GM23338 (cell line): ENCODE measurements around the gene EHD4. TPM values are rescaled to one million over a fixed set of nuclear protein-coding genes. Genes with fewer than 3 reads are reported as not detected.

Experiments used
- ATAC-seq: fragments of 200-7000 bp; cut with Tn5 transposase; 3 replicates; pipeline ENCODE4 v1.9.1; 2020
- DNase-seq: peaks from one replicate; pipeline ENCODE4 v3.0.0-alpha.2; 2015; ENCODE audit warnings: low spot score
- H2AFZ ChIP-seq: fragments of 200-600 bp; sonication (generic); 2 replicates; pipeline ENCODE4 v1.8.0; 2016; ENCODE audit warnings: antibody characterized with exemption, mild to moderate bottlenecking, moderate library complexity
- H3F3A ChIP-seq: fragments of 200-600 bp; sonication (generic); replicated peaks from 2 replicates; pipeline ENCODE4 v1.8.0; 2017; ENCODE audit warnings: antibody characterized with exemption, mixed run types, low read depth
- H3K27ac ChIP-seq: fragments of 200-600 bp; sonication (generic); 2 replicates; pipeline ENCODE4 v1.6.1; 2016; ENCODE audit warnings: low read depth
- H3K27me3 ChIP-seq: fragments of 200-600 bp; sonication (generic); 2 replicates; pipeline ENCODE4 v1.8.0; 2016; ENCODE audit warnings: mild to moderate bottlenecking, mixed run types, moderate library complexity; ENCODE audit not compliant: insufficient read depth
- H3K36me3 ChIP-seq: fragments of 200-600 bp; sonication (generic); 2 replicates; pipeline ENCODE4 v1.8.0; 2016; ENCODE audit warnings: mild to moderate bottlenecking; ENCODE audit not compliant: insufficient read depth
- H3K4me1 ChIP-seq: fragments of 200-600 bp; sonication (generic); 2 replicates; pipeline ENCODE4 v1.8.0; 2016; ENCODE audit warnings: mild to moderate bottlenecking, moderate library complexity; ENCODE audit not compliant: insufficient read depth
- H3K4me2 ChIP-seq: fragments of 200-600 bp; sonication (generic); 2 replicates; pipeline ENCODE4 v1.7.1; 2017; ENCODE audit warnings: mixed run types
- H3K4me3 ChIP-seq: fragments of 200-600 bp; sonication (generic); 2 replicates; pipeline ENCODE4 v1.6.1; 2016; ENCODE audit warnings: mixed run types
- H3K79me2 ChIP-seq: fragments of 200-600 bp; sonication (generic); replicated peaks from 2 replicates; pipeline ENCODE4 v1.8.0; 2017; ENCODE audit warnings: mild to moderate bottlenecking; ENCODE audit not compliant: insufficient read depth
- H3K9me2 ChIP-seq: fragments of 200-600 bp; sonication (generic); 2 replicates; pipeline ENCODE4 v1.8.0; 2017; ENCODE audit not compliant: insufficient read depth
- H4K20me1 ChIP-seq: fragments of 200-600 bp; sonication (generic); replicated peaks from 2 replicates; pipeline ENCODE4 v1.8.0; 2017; ENCODE audit warnings: mild to moderate bottlenecking; ENCODE audit not compliant: insufficient read depth
- H3K27ac Mint-ChIP-seq: 2 replicates; pipeline ENCODE4 v1.8.0; 2020; ENCODE audit warnings: inconsistent platforms, mild to moderate bottlenecking, moderate library complexity, mixed read lengths
- H3K27me3 Mint-ChIP-seq: 3 replicates; pipeline ENCODE4 v1.8.0; 2022; ENCODE audit warnings: low read depth, mild to moderate bottlenecking, moderate library complexity, mixed read lengths, inconsistent platforms; ENCODE audit not compliant: insufficient read depth, poor library complexity
- H3K36me3 Mint-ChIP-seq: 3 replicates; pipeline ENCODE4 v1.8.0; 2021; ENCODE audit warnings: low read depth, mild to moderate bottlenecking, inconsistent platforms, moderate library complexity, mixed read lengths
- H3K4me1 Mint-ChIP-seq: 3 replicates; pipeline ENCODE4 v1.8.0; 2020; ENCODE audit warnings: mild to moderate bottlenecking, inconsistent platforms, mixed read lengths
- H3K4me3 Mint-ChIP-seq: 3 replicates; pipeline ENCODE4 v1.8.0; 2021; ENCODE audit warnings: moderate library complexity, mild to moderate bottlenecking, inconsistent platforms, mixed read lengths
- H3K9me3 Mint-ChIP-seq: 3 replicates; pipeline ENCODE4 v1.8.0; 2020; ENCODE audit warnings: moderate library complexity, mild to moderate bottlenecking, inconsistent platforms, mixed read lengths
- CREB1 ChIP-seq: fragments of 250-450 bp; sonication (Bioruptor Pico); IDR thresholded peaks from 2 replicates; pipeline ENCODE4 v1.5.0; 2020; ENCODE audit warnings: low read depth, mild to moderate bottlenecking, moderate library complexity
- CTCF ChIP-seq, 2 experiments: fragments of 200-600 bp in 1 of 2; sonication (generic) in 1 of 2; conservative IDR thresholded peaks; 2 replicates each; pipeline versions ENCODE4 v1.5.1 to v1.6.1; 2016 to 2017; ENCODE audit warnings: antibody characterized with exemption in 2 of 2, low read depth in 2 of 2, mild to moderate bottlenecking in 2 of 2, moderate library complexity in 1 of 2
- EZH2 ChIP-seq: fragments of 200-600 bp; sonication (generic); IDR thresholded peaks from one replicate; pipeline ENCODE4 v1.8.0; 2017; ENCODE audit warnings: antibody characterized with exemption, mild to moderate bottlenecking, low read depth; ENCODE audit not compliant: unreplicated experiment
- POLR2AphosphoS5 ChIP-seq: IDR thresholded peaks from 2 replicates; pipeline ENCODE4 v1.6.1; 2016; ENCODE audit warnings: antibody characterized with exemption, low read depth
- STAT1 ChIP-seq: IDR thresholded peaks from one replicate; pipeline ENCODE4 v1.6.1; 2016; ENCODE audit warnings: antibody characterized with exemption; ENCODE audit not compliant: unreplicated experiment
- polyA plus RNA-seq: library from polyadenylated mRNA; unstranded; fragments of >200 nt; fragmentation: Nextera tagmentation; extraction: Ambion mirVana; gene quantifications from 2 replicates; pipeline ENCODE4 v1.2.1, GENCODE V29; 2016
- total RNA-seq: library from RNA; depleted of rRNA; stranded (reverse); fragments of >200 nt; shearing (Covaris generic); gene quantifications from 2 replicates; pipeline ENCODE4 v1.2.3, GENCODE V29; 2014
- TF ChIP-seq, protein P1 (sequence below): fragments of 250-450 bp; sonication (Bioruptor Pico); IDR thresholded peaks from 2 replicates; pipeline ENCODE4 v1.5.0; 2020; ENCODE audit warnings: mild to moderate bottlenecking, moderate library complexity

EHD4 gene
- total and polyA plus RNA-seq, 2 experiments from 2014 or later, result 13.0 to 31.0 TPM

DNA sequence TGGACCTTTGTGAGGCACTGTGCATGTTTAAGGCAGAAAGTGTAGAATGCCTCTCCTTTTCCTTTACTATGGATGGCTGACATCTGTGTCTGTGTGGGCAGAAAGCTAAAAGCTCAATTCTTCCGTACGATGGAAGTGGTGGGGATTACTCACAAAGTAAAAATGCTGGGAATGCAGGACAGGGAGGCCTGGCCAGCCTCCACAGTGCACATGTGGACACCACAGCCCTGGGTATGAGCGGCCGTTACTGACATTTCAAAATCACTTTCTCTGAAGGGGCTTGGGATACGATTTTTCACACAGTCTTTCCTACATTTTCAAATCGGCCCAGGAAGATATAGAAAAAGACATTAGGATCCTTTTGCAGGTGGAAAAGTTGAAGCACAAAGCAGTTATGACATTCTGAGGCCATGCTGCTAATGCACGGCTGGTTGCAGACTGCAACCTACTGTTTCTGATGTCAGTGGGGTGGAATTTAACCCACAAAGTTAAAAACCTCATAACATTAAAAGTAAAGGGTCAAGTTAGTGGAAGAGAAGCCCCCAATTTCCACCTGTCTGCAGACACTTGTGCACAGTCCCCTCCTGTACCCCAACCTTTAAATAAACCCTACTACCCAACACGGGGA lies 27.9 kb downstream of the EHD4 start (continued):
- TF ChIP-seq, protein P1, sequence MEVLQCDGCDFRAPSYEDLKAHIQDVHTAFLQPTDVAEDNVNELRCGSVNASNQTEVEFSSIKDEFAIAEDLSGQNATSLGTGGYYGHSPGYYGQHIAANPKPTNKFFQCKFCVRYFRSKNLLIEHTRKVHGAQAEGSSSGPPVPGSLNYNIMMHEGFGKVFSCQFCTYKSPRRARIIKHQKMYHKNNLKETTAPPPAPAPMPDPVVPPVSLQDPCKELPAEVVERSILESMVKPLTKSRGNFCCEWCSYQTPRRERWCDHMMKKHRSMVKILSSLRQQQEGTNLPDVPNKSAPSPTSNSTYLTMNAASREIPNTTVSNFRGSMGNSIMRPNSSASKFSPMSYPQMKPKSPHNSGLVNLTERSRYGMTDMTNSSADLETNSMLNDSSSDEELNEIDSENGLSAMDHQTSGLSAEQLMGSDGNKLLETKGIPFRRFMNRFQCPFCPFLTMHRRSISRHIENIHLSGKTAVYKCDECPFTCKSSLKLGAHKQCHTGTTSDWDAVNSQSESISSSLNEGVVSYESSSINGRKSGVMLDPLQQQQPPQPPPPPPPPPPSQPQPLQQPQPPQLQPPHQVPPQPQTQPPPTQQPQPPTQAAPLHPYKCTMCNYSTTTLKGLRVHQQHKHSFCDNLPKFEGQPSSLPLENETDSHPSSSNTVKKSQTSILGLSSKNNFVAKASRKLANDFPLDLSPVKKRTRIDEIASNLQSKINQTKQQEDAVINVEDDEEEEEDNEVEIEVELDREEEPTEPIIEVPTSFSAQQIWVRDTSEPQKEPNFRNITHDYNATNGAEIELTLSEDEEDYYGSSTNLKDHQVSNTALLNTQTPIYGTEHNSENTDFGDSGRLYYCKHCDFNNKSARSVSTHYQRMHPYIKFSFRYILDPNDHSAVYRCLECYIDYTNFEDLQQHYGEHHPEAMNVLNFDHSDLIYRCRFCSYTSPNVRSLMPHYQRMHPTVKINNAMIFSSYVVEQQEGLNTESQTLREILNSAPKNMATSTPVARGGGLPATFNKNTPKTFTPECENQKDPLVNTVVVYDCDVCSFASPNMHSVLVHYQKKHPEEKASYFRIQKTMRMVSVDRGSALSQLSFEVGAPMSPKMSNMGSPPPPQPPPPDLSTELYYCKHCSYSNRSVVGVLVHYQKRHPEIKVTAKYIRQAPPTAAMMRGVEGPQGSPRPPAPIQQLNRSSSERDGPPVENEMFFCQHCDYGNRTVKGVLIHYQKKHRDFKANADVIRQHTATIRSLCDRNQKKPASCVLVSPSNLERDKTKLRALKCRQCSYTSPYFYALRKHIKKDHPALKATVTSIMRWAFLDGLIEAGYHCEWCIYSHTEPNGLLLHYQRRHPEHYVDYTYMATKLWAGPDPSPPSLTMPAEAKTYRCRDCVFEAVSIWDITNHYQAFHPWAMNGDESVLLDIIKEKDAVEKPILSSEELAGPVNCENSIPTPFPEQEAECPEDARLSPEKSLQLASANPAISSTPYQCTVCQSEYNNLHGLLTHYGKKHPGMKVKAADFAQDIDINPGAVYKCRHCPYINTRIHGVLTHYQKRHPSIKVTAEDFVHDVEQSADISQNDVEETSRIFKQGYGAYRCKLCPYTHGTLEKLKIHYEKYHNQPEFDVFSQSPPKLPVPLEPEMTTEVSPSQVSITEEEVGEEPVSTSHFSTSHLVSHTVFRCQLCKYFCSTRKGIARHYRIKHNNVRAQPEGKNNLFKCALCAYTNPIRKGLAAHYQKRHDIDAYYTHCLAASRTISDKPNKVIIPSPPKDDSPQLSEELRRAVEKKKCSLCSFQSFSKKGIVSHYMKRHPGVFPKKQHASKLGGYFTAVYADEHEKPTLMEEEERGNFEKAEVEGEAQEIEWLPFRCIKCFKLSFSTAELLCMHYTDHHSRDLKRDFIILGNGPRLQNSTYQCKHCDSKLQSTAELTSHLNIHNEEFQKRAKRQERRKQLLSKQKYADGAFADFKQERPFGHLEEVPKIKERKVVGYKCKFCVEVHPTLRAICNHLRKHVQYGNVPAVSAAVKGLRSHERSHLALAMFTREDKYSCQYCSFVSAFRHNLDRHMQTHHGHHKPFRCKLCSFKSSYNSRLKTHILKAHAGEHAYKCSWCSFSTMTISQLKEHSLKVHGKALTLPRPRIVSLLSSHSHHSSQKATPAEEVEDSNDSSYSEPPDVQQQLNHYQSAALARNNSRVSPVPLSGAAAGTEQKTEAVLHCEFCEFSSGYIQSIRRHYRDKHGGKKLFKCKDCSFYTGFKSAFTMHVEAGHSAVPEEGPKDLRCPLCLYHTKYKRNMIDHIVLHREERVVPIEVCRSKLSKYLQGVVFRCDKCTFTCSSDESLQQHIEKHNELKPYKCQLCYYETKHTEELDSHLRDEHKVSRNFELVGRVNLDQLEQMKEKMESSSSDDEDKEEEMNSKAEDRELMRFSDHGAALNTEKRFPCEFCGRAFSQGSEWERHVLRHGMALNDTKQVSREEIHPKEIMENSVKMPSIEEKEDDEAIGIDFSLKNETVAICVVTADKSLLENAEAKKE (CRISPR knock-in tag), result no peak
- no peak for TF ChIP-seq STAT1
- no peak for TF ChIP-seq CTCF (conservative IDR thresholded peaks at IDR 0.05; ENCODE audit: low read depth in 2 of 2)

- no peaks in the 10 kb centered on the region for H3K9me3 Mint-ChIP-seq
- H3K4me1 ChIP-seq, result no peaks in the 10 kb centered on the region; the same call in 1 of the 2 replicates
- no peak overlapping the region for H3K4me2 ChIP-seq
- no peak overlapping the region; the same call in 1 of the 2 replicates for H3K27ac ChIP-seq
- H3K4me1 Mint-ChIP-seq, result peaks cover 15% of the 10 kb centered on the region; the same call in 2 of the 3 replicates
- no peak overlapping the region for H3K4me3 ChIP-seq
- DNase-seq, result no peak
- H2AFZ ChIP-seq, result no peak overlapping the region
- H4K20me1 ChIP-seq, result peaks cover 10% of the 10 kb centered on the region; the same call in 1 of the 2 replicates
- H3K27me3 ChIP-seq, result no peaks in the 10 kb centered on the region
- no peaks in the 10 kb centered on the region for H3F3A ChIP-seq
- peaks cover 1% of the 10 kb centered on the region for H3K27me3 Mint-ChIP-seq
- H3K9me2 ChIP-seq, result no peaks in the 10 kb centered on the region
- H3K4me3 Mint-ChIP-seq, result no peak overlapping the region
- no peak for ATAC-seq
- H3K27ac Mint-ChIP-seq, result peak overlapping the region; percentile 60; the same call in 1 of the 2 replicates
- peaks cover 7% of the 10 kb centered on the region for H3K79me2 ChIP-seq
- H3K36me3 ChIP-seq, result no peaks in the 10 kb centered on the region
- H3K36me3 Mint-ChIP-seq, result peaks cover 19% of the 10 kb centered on the region
- TF ChIP-seq CREB1 (CRISPR knock-in tag) (no peak), POLR2AphosphoS5 (no peak), EZH2 (no peak)
These were observed 28.6 kb downstream of the EHD4 start for GRCh38 chr15:41943543-41944312.
